H9 (cell line): ENCODE results near the gene MC1R. TPM values are rescaled to one million over a fixed set of nuclear protein-coding genes. Genes with fewer than 3 reads are reported as not detected.
A peak's percentile ranks its signal among the peaks of the same experiment; 100 is the strongest.

Experiments
- DNase-seq: peaks from one replicate; pipeline ENCODE4 v3.0.0-alpha.2; 2017
- H2AFZ ChIP-seq: one replicate; pipeline ENCODE4 v1.6.1; 2013; ENCODE audit warnings: mild to moderate bottlenecking, low read length, control low read depth, moderate library complexity
- H2AK5ac ChIP-seq: 2 replicates; pipeline ENCODE4 v1.6.1; 2013; ENCODE audit warnings: low read length, control low read depth, mixed read lengths; ENCODE audit not compliant: insufficient read length
- H2BK120ac ChIP-seq: one replicate; pipeline ENCODE4 v1.6.1; 2013; ENCODE audit warnings: low read depth, mild to moderate bottlenecking, low read length, control low read depth, inconsistent platforms; ENCODE audit not compliant: poor library complexity, severe bottlenecking
- H2BK12ac ChIP-seq: 2 replicates; pipeline ENCODE4 v1.6.1; 2013; ENCODE audit warnings: low read length, control low read depth, mixed read lengths, low read depth; ENCODE audit not compliant: insufficient read length
- H2BK15ac ChIP-seq: 2 replicates; pipeline ENCODE4 v1.6.1; 2013; ENCODE audit warnings: low read depth, low read length, control low read depth
- H2BK20ac ChIP-seq: one replicate; pipeline ENCODE4 v1.6.1; 2013; ENCODE audit warnings: low read depth, mild to moderate bottlenecking, low read length, control low read depth, inconsistent platforms; ENCODE audit not compliant: poor library complexity, severe bottlenecking
- H2BK5ac ChIP-seq: 2 replicates; pipeline ENCODE4 v1.6.1; 2013; ENCODE audit warnings: low read length, control low read depth, mixed read lengths; ENCODE audit not compliant: insufficient read length
- H3K14ac ChIP-seq: 2 replicates; pipeline ENCODE4 v1.6.1; 2013; ENCODE audit warnings: low read length, control low read depth; ENCODE audit not compliant: insufficient read depth
- H3K18ac ChIP-seq: 2 replicates; pipeline ENCODE4 v1.6.1; 2013; ENCODE audit warnings: low read depth, mild to moderate bottlenecking, mixed read lengths, low read length, control low read depth; ENCODE audit not compliant: insufficient read length
- H3K23ac ChIP-seq: 2 replicates; pipeline ENCODE4 v1.6.1; 2013; ENCODE audit warnings: low read length, control low read depth, mixed read lengths, low read depth; ENCODE audit not compliant: insufficient read length
- H3K23me2 ChIP-seq: 2 replicates; pipeline ENCODE4 v1.6.1; 2013; ENCODE audit warnings: low read depth, mild to moderate bottlenecking, mixed read lengths, low read length, control low read depth; ENCODE audit not compliant: insufficient read length, poor library complexity, severe bottlenecking
- H3K27ac ChIP-seq: 2 replicates; pipeline ENCODE4 v1.5.1; 2013; ENCODE audit warnings: low read length, control low read depth, mixed read lengths, low read depth; ENCODE audit not compliant: insufficient read length
- H3K27me3 ChIP-seq: 2 replicates; pipeline ENCODE4 v1.6.1; 2013; ENCODE audit warnings: low read length, control low read depth, inconsistent platforms; ENCODE audit not compliant: insufficient read depth
- H3K4ac ChIP-seq: 2 replicates; pipeline ENCODE4 v1.6.1; 2013; ENCODE audit warnings: low read depth, mild to moderate bottlenecking, control low read depth, inconsistent platforms, low read length, moderate library complexity
- H3K4me1 ChIP-seq: 2 replicates; pipeline ENCODE4 v1.6.1; 2013; ENCODE audit warnings: low read length, control low read depth, inconsistent platforms; ENCODE audit not compliant: insufficient read depth
- H3K4me2 ChIP-seq: 2 replicates; pipeline ENCODE4 v1.6.1; 2013; ENCODE audit warnings: low read length, control low read depth, mixed read lengths; ENCODE audit not compliant: insufficient read length, insufficient read depth
- H3K56ac ChIP-seq: 2 replicates; pipeline ENCODE4 v1.6.1; 2013; ENCODE audit warnings: low read depth, mild to moderate bottlenecking, mixed read lengths, low read length, control low read depth; ENCODE audit not compliant: insufficient read length
- H3K79me1 ChIP-seq: 2 replicates; pipeline ENCODE4 v1.6.1; 2013; ENCODE audit warnings: low read depth, mild to moderate bottlenecking, moderate library complexity, low read length, control low read depth, inconsistent platforms; ENCODE audit not compliant: insufficient read depth, poor library complexity, severe bottlenecking
- H3K79me2 ChIP-seq: 2 replicates; pipeline ENCODE4 v1.6.1; 2013; ENCODE audit warnings: low read length, control low read depth, inconsistent platforms; ENCODE audit not compliant: insufficient read depth
- H3K9ac ChIP-seq: 2 replicates; pipeline ENCODE4 v1.6.1; 2013; ENCODE audit warnings: low read length, control low read depth, mixed read lengths; ENCODE audit not compliant: insufficient read length; ENCODE audit errors: extremely low read depth
- H3K9me3 ChIP-seq: one replicate; pipeline ENCODE4 v1.6.1; 2013; ENCODE audit warnings: low read depth, low read length, inconsistent platforms; ENCODE audit not compliant: control insufficient read depth
- H3T11ph ChIP-seq: one replicate; pipeline ENCODE4 v1.6.1; 2013; ENCODE audit warnings: mild to moderate bottlenecking, low read length, control low read depth, inconsistent platforms
- H4K20me1 ChIP-seq: one replicate; pipeline ENCODE4 v1.6.1; 2013; ENCODE audit not compliant: control insufficient read depth, insufficient read length, insufficient read depth
- H4K5ac ChIP-seq: 2 replicates; pipeline ENCODE4 v1.6.1; 2013; ENCODE audit warnings: low read depth, mild to moderate bottlenecking, mixed read lengths, low read length, control low read depth; ENCODE audit not compliant: insufficient read length
- H4K8ac ChIP-seq: replicated peaks from 2 replicates; pipeline ENCODE4 v1.6.1; 2013; ENCODE audit warnings: low read length, control low read depth, mixed read lengths, low read depth; ENCODE audit not compliant: insufficient read length
- H4K91ac ChIP-seq: 2 replicates; pipeline ENCODE4 v1.6.1; 2013; ENCODE audit warnings: low read depth, mild to moderate bottlenecking, moderate library complexity, mixed read lengths, low read length, control low read depth; ENCODE audit not compliant: insufficient read length
- H3K27ac Mint-ChIP-seq, 3 experiments: 2 replicates in 2 of 3; 3 replicates in 1 of 3; pipeline ENCODE4 v1.8.0; 2020 to 2021; ENCODE audit warnings: mixed read lengths in 3 of 3, mild to moderate bottlenecking in 1 of 3, moderate library complexity in 1 of 3
- H3K27me3 Mint-ChIP-seq: 2 replicates; pipeline ENCODE4 v1.8.0; 2021; ENCODE audit warnings: low read depth, mild to moderate bottlenecking, moderate library complexity, mixed read lengths
- H3K36me3 Mint-ChIP-seq, 3 experiments: 2 replicates in 2 of 3; 3 replicates in 1 of 3; pipeline ENCODE4 v1.8.0; 2020 to 2021; ENCODE audit warnings: low read depth in 3 of 3, mixed read lengths in 3 of 3; ENCODE audit not compliant: insufficient read depth in 1 of 3
- H3K4me1 Mint-ChIP-seq, 2 experiments: 2 replicates each; pipeline ENCODE4 v1.8.0; 2020; ENCODE audit warnings: mixed read lengths in 2 of 2
- H3K4me3 Mint-ChIP-seq, 2 experiments: 2 replicates in 1 of 2; 3 replicates in 1 of 2; pipeline ENCODE4 v1.8.0; 2020 to 2021; ENCODE audit warnings: mild to moderate bottlenecking in 2 of 2, mixed read lengths in 2 of 2, moderate library complexity in 1 of 2
- H3K9me3 Mint-ChIP-seq, 2 experiments: 2 replicates in 1 of 2; 3 replicates in 1 of 2; pipeline ENCODE4 v1.8.0; 2020; ENCODE audit warnings: mild to moderate bottlenecking in 2 of 2, mixed read lengths in 2 of 2, moderate library complexity in 1 of 2
- CTCF ChIP-seq: fragments of 200-600 bp; sonication (generic); conservative IDR thresholded peaks from 3 replicates; pipeline ENCODE4 v1.8.0; 2021; ENCODE audit warnings: antibody characterized with exemption, mild to moderate bottlenecking
- WGBS: extraction: QIAGEN DNeasy Blood & Tissue Kit; methylation state at CpG from one replicate; pipeline ENCODE4 v1.1.7; 2013; ENCODE audit warnings: missing lambda C conversion rate, low lambda C conversion rate, mixed read lengths; ENCODE audit not compliant: insufficient read length; ENCODE audit errors: extremely low coverage; 5-methylcytosine and 5-hydroxymethylcytosine counted together
- total RNA-seq: library from RNA; stranded (reverse); gene quantifications from 2 replicates; pipeline ENCODE4 v1.2.1, GENCODE V29; 2021

The MC1R gene
- total RNA-seq, 1 experiment from 2014 or later = 4.7 TPM

- H2AFZ ChIP-seq = no peak overlapping the region
- no peak for TF ChIP-seq CTCF
- H3K36me3 Mint-ChIP-seq = peaks cover 0 to 6% (median 4%) of the 10 kb centered on the region in 3 experiments; a peak in 5 of 7 replicates
- H3K27ac ChIP-seq = no peak overlapping the region
- no peak overlapping the region for H2BK12ac ChIP-seq
- no CpG with 5 or more reads among the region's 41 CpGs for WGBS
- H4K20me1 ChIP-seq = no peaks in the 10 kb centered on the region
- no peak overlapping the region for H3K4ac ChIP-seq
- H3K14ac ChIP-seq = no peak overlapping the region
- no peaks in the 10 kb centered on the region for H3K9me3 ChIP-seq
- no peak overlapping the region for H3K56ac ChIP-seq
- H3K27me3 Mint-ChIP-seq = peaks cover 22% of the 10 kb centered on the region
- no peak overlapping the region for H3K18ac ChIP-seq
- no peaks in the 10 kb centered on the region; the same call in 1 of the 2 replicates for H3K4me1 ChIP-seq
- H4K5ac ChIP-seq = no peak overlapping the region
- no peak overlapping the region for H2BK120ac ChIP-seq
- no peak overlapping the region for H2BK20ac ChIP-seq
- no peak overlapping the region for H2BK15ac ChIP-seq
- H3K9me3 Mint-ChIP-seq = no peaks in the 10 kb centered on the region; a peak in 1 of 5 replicates
- H3K4me3 Mint-ChIP-seq = peak overlapping the region; percentile 67 to 80
- H3K4me1 Mint-ChIP-seq = peaks cover 25 to 38% of the 10 kb centered on the region in 2 experiments
- H3K23me2 ChIP-seq = peaks cover 18% of the 10 kb centered on the region
- DNase-seq = peak; percentile 65
- no peak overlapping the region for H3K27ac Mint-ChIP-seq
- no peak overlapping the region for H3T11ph ChIP-seq
- no peak overlapping the region for H3K23ac ChIP-seq
- no peak overlapping the region for H2BK5ac ChIP-seq
- H4K8ac ChIP-seq = no peak overlapping the region
- H3K27me3 ChIP-seq = no peaks in the 10 kb centered on the region
- H3K9ac ChIP-seq = no peak overlapping the region
- H3K79me2 ChIP-seq = 0 out of 2 replicates have a peak, but pooled peaks cover 2% of the 10 kb centered on the region
- peaks cover 3% of the 10 kb centered on the region for H3K79me1 ChIP-seq
- peak overlapping the region; percentile 62 for H3K4me2 ChIP-seq
- no peak overlapping the region for H4K91ac ChIP-seq
- no peak overlapping the region for H2AK5ac ChIP-seq
Measured at GRCh38 chr16:89923640-89924296, 5.1 kb downstream of the MC1R start.
